ENCODE data around the gene EFS. TPM values are rescaled to one million over a fixed set of nuclear protein-coding genes. Genes with fewer than 3 reads are reported as not detected.
"Not testable (repeated sequence)": the region's sequence is repeated elsewhere in the genome, so short reads cannot be mapped to it uniquely, and the experiment has no call there.

EFS gene, protein sequence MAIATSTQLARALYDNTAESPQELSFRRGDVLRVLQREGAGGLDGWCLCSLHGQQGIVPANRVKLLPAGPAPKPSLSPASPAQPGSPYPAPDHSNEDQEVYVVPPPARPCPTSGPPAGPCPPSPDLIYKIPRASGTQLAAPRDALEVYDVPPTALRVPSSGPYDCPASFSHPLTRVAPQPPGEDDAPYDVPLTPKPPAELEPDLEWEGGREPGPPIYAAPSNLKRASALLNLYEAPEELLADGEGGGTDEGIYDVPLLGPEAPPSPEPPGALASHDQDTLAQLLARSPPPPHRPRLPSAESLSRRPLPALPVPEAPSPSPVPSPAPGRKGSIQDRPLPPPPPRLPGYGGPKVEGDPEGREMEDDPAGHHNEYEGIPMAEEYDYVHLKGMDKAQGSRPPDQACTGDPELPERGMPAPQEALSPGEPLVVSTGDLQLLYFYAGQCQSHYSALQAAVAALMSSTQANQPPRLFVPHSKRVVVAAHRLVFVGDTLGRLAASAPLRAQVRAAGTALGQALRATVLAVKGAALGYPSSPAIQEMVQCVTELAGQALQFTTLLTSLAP
- 0.80 and 1.4 TPM in 2 replicates for total RNA-seq (2014; rRNA removed; shearing (Covaris generic))

GRCh38 chr14:23365036-23365731 lies at the start of gene EFS:
Gene EFS, minus strand, starts transcription at chr14:23365172. Its CDS starts 147 bp downstream, at chr14:23365025.
- no peak for DNase-seq (ENCODE audit: low read depth)

- no peak for DNase-seq (ENCODE audit: low read depth)
Measured at GRCh38 chr14:23414254-23414653, 49.3 kb upstream of the EFS start.

GRCh38 chr14:23413681-23414080 lies 48.7 kb upstream of the EFS start:
- no peak for DNase-seq (ENCODE audit: low read depth)

GRCh38 chr14:23411563-23412525 lies 46.9 kb upstream of the EFS start:
- DNase-seq (ENCODE audit: low read depth), result no peak

- DNase-seq (ENCODE audit: low read depth), result no peak
Measured at GRCh38 chr14:23409966-23410635, 45.1 kb upstream of the EFS start.

GRCh38 chr14:23409475-23409874 lies 44.5 kb upstream of the EFS start:
- no peak for DNase-seq (ENCODE audit: low read depth)

GRCh38 chr14:23408307-23408630 lies 43.3 kb upstream of the EFS start:
- DNase-seq (ENCODE audit: low read depth), result no peak

GRCh38 chr14:23407516-23408306 lies 42.7 kb upstream of the EFS start, which contains the start of gene MYH6:
Gene MYH6, minus strand, starts transcription at chr14:23408273. Its CDS starts 1,050 bp downstream, at chr14:23407223.
- no peak for DNase-seq (ENCODE audit: low read depth)

GRCh38 chr14:23406725-23407355 lies 41.9 kb upstream of the EFS start:
- no peak for DNase-seq (ENCODE audit: low read depth)

DNA sequence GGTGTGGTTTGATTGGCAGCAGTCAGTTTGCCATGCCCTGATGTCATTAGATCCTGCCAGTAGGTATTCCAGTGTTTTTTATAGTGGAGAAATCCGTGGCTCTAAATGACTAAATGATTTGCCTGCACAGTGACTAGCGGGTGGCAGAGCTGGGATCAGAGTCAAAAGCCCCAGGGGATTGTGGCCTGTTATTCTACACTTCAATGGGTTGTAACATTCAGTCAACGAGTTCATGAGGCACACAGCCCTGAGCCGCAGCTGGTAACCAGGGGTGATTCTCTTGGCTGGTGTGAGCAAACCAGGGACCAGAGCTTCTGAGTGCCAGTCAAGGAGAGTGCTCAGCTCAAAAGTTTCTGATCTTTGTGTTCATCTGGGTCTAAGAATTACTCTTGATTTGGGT lies 41.3 kb upstream of the EFS start:
- no peak for DNase-seq (ENCODE audit: low read depth)

DNA sequence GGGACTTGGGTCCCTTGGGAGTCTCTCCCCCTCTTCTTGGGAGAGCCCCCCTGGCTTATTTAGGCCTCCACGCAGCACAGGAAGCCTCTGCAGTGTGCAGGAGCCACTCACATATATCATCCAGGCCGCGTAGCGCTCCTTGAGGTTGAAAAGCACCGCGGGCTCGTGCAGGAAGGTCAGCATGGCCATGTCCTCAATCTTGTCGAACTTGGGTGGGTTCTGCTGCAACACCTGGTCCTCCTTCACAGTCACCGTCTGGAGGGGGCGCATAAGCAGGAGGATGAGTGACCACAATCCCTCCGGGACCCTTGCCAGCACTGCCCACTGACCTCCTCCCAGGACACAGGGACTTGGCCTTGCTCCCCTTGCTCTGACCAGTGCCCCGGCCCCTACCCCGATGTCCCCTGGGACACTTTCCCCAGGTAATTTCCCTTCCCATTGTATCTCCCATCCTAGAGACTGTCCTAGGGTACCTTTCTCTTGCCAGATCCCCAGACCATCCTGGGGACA lies 40.6 kb upstream of the EFS start:
- DNase-seq (ENCODE audit: low read depth), result no peak

- no peak for DNase-seq (ENCODE audit: low read depth)
Measured at GRCh38 chr14:23405096-23405495, 40.1 kb upstream of the EFS start.

DNA sequence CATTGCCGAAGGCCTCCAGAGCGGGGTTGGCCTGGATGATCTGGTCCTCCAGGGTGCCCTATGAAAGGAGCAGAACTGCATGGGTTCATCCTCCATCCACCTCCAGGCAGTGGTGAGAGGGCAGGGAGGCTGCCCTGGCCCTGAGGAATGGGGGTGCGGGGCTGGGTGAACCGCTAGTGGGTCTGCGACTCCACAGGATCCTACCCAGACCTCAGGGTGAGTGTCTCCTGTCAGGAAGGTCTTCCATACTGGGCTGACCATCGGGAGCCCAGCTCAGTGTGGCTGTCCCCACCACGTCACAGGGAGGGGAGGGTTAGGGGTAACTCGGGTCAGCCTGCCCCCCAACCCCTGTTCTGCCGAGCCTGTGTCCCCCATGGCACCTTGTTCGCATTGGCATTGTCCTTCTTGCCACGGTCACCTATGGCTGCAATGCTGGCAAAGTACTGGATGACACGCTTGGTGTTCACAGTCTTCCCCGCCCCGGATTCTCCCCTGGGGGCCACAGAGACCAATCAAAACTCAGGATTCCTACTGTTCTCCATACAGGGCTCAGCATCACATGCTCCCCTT lies 39.4 kb upstream of the EFS start:
- DNase-seq (ENCODE audit: low read depth), result no peak

GRCh38 chr14:23403908-23404307 lies 38.9 kb upstream of the EFS start:
- no peak for DNase-seq (ENCODE audit: low read depth)

GRCh38 chr14:23403139-23403438 lies 38.1 kb upstream of the EFS start:
- no peak for DNase-seq (ENCODE audit: low read depth)

GRCh38 chr14:23402296-23403138 lies 37.5 kb upstream of the EFS start:
- DNase-seq (ENCODE audit: low read depth), result peak; percentile 27

GRCh38 chr14:23401291-23401690 lies 36.3 kb upstream of the EFS start:
- no peak for DNase-seq (ENCODE audit: low read depth)

DNA sequence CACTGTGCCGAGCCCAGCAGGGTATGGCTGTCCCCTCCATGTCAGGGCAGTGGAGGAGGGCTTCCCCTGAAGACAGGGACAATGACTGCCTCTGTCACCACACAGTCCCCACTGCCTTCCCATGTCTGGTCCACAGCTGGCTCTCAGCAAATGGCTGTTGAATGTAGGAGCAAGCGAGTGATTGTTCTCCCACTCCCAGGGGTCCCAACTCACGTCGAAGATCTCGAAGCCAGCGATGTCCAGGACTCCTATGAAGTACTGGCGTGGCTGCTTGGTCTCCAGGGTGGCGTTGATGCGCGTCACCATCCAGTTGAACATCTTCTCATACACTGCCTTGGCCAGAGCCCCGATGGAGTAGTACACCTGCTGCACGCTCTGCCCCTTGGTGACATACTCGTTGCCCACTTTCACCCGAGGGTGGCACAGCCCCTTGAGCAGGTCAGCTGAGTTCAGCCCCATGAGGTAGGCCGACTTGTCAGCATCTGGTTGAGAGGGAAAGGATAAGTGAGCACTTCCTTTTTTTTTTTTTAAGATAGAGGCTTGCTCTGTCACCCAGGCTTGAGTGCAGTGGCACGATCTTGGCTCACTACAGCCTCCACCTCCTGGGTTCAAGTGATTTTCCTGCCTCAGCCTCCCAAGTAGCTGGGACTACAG lies 35.7 kb upstream of the EFS start:
- not testable (repeated sequence) for DNase-seq (ENCODE audit: low read depth)
